ENCODE results near the gene YPEL1.
"Not testable (repeated sequence)": the region's sequence is repeated elsewhere in the genome, so short reads cannot be mapped to it uniquely, and the experiment has no call there.

The YPEL1 gene

GRCh38 chr22:21753374-21754111, 17.9 kb upstream of the YPEL1 start:
- no peak for DNase-seq

GRCh38 chr22:21752276-21752675, 16.7 kb upstream of the YPEL1 start:
- DNase-seq, result no peak

GRCh38 chr22:21745948-21746347, 10.4 kb upstream of the YPEL1 start:
- no peak for DNase-seq

- DNase-seq, result not testable (repeated sequence)
These were observed 9.3 kb upstream of the YPEL1 start for GRCh38 chr22:21744917-21745316.

- DNase-seq, result no peak
These were observed 6.2 kb upstream of the YPEL1 start for GRCh38 chr22:21741790-21742189.

- DNase-seq, result no peak
These were observed 5.5 kb upstream of the YPEL1 start for GRCh38 chr22:21741059-21741458.

GRCh38 chr22:21739828-21740377, 4.3 kb upstream of the YPEL1 start:
- DNase-seq, result no peak

GRCh38 chr22:21738966-21739365, 3.4 kb upstream of the YPEL1 start:
- DNase-seq, result no peak

GRCh38 chr22:21738081-21738480, 2.5 kb upstream of the YPEL1 start:
- DNase-seq, result no peak

GRCh38 chr22:21736948-21737347, 1.4 kb upstream of the YPEL1 start:
- no peak for DNase-seq

GRCh38 chr22:21736084-21736642, 569 bp upstream of the YPEL1 start:
- no peak for DNase-seq

GRCh38 chr22:21734540-21735199, 924 bp downstream of the YPEL1 start:
- no peak for DNase-seq

- DNase-seq, result no peak
These were observed 4.1 kb downstream of the YPEL1 start for GRCh38 chr22:21731503-21731902.

- no peak for DNase-seq
These were observed 4.9 kb downstream of the YPEL1 start for GRCh38 chr22:21730535-21731308.

GRCh38 chr22:21729184-21729583, 6.4 kb downstream of the YPEL1 start:
- DNase-seq, result not testable (repeated sequence)

- no peak for DNase-seq
These were observed 7.3 kb downstream of the YPEL1 start for GRCh38 chr22:21728270-21728669.

- no peak for DNase-seq
These were observed 7.8 kb downstream of the YPEL1 start for GRCh38 chr22:21727768-21728167.

GRCh38 chr22:21727159-21727558, 8.4 kb downstream of the YPEL1 start:
- DNase-seq, result no peak

GRCh38 chr22:21726650-21727049, 8.9 kb downstream of the YPEL1 start:
- DNase-seq, result no peak

GRCh38 chr22:21725956-21726649, 9.5 kb downstream of the YPEL1 start:
- no peak for DNase-seq

- not testable (repeated sequence) for DNase-seq
These were observed 11.1 kb downstream of the YPEL1 start for GRCh38 chr22:21724496-21724895.

GRCh38 chr22:21721195-21721852, 14.3 kb downstream of the YPEL1 start:
- DNase-seq, result not testable (repeated sequence)

All from NCI-H526 treated with DMSO at 0.1 percent for 48 hours (cell line).